ENCODE results near the gene RUSC2.
"Not testable (repeated sequence)": the region's sequence is repeated elsewhere in the genome, so short reads cannot be mapped to it uniquely, and the experiment has no call there.

The RUSC2 gene

GRCh38 chr9:35488566-35489312 is 1.2 kb upstream of the RUSC2 start:
- Histone ChIP-seq H3K27ac (replicated peaks) (no peak overlapping the region), H3K4me3 (replicated peaks; ENCODE audit: insufficient read depth, low read length) (no peak overlapping the region), H3K27me3 (ENCODE audit: insufficient read depth, poor library complexity, severe bottlenecking) (no peaks in the 10 kb centered on the region)
- DNase-seq (ENCODE audit: low read depth in 1 of 2, low spot score in 1 of 2): no peak
- no peak for TF ChIP-seq GABPA (IDR thresholded peaks at IDR 0.05; ENCODE audit: low read depth)
- TF ChIP-seq, protein P1, sequence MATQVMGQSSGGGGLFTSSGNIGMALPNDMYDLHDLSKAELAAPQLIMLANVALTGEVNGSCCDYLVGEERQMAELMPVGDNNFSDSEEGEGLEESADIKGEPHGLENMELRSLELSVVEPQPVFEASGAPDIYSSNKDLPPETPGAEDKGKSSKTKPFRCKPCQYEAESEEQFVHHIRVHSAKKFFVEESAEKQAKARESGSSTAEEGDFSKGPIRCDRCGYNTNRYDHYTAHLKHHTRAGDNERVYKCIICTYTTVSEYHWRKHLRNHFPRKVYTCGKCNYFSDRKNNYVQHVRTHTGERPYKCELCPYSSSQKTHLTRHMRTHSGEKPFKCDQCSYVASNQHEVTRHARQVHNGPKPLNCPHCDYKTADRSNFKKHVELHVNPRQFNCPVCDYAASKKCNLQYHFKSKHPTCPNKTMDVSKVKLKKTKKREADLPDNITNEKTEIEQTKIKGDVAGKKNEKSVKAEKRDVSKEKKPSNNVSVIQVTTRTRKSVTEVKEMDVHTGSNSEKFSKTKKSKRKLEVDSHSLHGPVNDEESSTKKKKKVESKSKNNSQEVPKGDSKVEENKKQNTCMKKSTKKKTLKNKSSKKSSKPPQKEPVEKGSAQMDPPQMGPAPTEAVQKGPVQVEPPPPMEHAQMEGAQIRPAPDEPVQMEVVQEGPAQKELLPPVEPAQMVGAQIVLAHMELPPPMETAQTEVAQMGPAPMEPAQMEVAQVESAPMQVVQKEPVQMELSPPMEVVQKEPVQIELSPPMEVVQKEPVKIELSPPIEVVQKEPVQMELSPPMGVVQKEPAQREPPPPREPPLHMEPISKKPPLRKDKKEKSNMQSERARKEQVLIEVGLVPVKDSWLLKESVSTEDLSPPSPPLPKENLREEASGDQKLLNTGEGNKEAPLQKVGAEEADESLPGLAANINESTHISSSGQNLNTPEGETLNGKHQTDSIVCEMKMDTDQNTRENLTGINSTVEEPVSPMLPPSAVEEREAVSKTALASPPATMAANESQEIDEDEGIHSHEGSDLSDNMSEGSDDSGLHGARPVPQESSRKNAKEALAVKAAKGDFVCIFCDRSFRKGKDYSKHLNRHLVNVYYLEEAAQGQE (IDR thresholded peaks at IDR 0.05; ENCODE audit: insufficient replicate concordance, low read depth): no peak
- TF ChIP-seq POLR2AphosphoS5 (IDR thresholded peaks at IDR 0.05; ENCODE audit: low read depth): no peak
- no peak for TF ChIP-seq CTCF (IDR thresholded peaks at IDR 0.05; ENCODE audit: insufficient read depth, low read length)
- no peak for TF ChIP-seq SPI1 (IDR thresholded peaks at IDR 0.05; ENCODE audit: borderline replicate concordance, low read depth)

- Histone ChIP-seq H3K27ac (replicated peaks) (no peak overlapping the region), H3K4me3 (replicated peaks; ENCODE audit: insufficient read depth, low read length) (peak overlapping the region; percentile 51), H3K27me3 (ENCODE audit: insufficient read depth, poor library complexity, severe bottlenecking) (no peaks in the 10 kb centered on the region)
- no peak for DNase-seq (ENCODE audit: low read depth in 1 of 2, low spot score in 1 of 2)
- no peak for TF ChIP-seq POLR2AphosphoS5 (IDR thresholded peaks at IDR 0.05; ENCODE audit: low read depth)
- TF ChIP-seq GABPA (IDR thresholded peaks at IDR 0.05; ENCODE audit: low read depth): no peak
- TF ChIP-seq SPI1 (IDR thresholded peaks at IDR 0.05; ENCODE audit: borderline replicate concordance, low read depth): no peak
- TF ChIP-seq CTCF (IDR thresholded peaks at IDR 0.05; ENCODE audit: insufficient read depth, low read length): no peak
Measured at GRCh38 chr9:35490155-35490909, 421 bp downstream of the RUSC2 start.

DNA sequence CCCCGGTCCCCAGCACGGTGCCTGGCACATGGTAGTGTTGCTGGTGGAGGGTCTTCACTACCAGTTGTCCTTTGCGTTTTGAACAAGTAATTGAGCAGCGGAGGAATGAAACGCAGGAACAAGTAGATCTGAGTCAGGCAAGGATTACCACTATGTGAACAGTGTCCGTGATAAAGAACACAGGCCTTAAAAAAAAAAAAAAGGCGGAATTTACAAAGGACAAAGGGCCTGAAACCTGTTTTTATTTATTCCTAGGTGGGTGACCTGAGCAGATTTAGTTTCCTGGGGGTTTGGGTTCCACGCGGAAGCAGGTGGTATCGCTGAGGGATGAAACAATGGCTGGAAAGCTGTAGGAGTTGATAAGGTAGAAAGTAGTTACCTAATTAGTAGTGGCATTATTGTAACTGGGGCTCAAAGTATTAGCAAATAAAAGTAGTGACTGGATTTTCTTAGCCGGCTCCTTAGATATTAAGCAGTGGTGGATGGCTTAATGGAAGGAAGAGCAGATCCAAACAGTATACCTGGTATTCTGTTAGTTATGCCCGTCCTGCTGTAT is 1.1 kb downstream of the RUSC2 start:
- Histone ChIP-seq H3K4me3 (replicated peaks; ENCODE audit: insufficient read depth, low read length) (no peak overlapping the region), H3K27me3 (ENCODE audit: insufficient read depth, poor library complexity, severe bottlenecking) (peaks cover 2% of the 10 kb centered on the region), H3K27ac (replicated peaks) (no peak overlapping the region)
- DNase-seq (ENCODE audit: low read depth in 1 of 2, low spot score in 1 of 2): no peak
- TF ChIP-seq, protein P1 (IDR thresholded peaks at IDR 0.05; ENCODE audit: insufficient replicate concordance, low read depth): no peak
- TF ChIP-seq SPI1 (IDR thresholded peaks at IDR 0.05; ENCODE audit: borderline replicate concordance, low read depth) (no peak), GABPA (IDR thresholded peaks at IDR 0.05; ENCODE audit: low read depth) (no peak), CTCF (IDR thresholded peaks at IDR 0.05; ENCODE audit: insufficient read depth, low read length) (no peak), POLR2AphosphoS5 (IDR thresholded peaks at IDR 0.05; ENCODE audit: low read depth) (no peak)

DNA sequence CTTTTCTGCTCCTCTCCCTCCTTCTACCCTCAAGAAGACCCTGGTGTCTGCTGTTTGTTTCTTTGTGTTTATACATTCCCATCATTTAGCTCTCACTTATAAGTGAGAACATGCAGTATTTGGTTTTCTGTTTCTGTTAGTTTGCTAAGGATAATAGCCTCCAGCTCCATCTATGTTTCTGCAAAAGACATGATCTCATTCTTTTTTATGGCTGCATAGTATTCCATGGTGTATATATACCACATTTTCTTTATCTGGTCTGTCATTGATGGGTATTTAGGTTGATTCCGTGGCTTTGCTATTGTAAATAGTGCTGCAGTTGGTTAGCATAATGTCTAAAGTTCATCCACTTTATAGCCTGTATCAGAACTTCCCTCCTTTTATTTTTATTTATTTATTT is 3.2 kb downstream of the RUSC2 start:
- not testable (repeated sequence) for H3K4me3 ChIP-seq (replicated peaks; ENCODE audit: insufficient read depth, low read length); DNase-seq (ENCODE audit: low read depth in 1 of 2, low spot score in 1 of 2); H3K27me3 ChIP-seq (ENCODE audit: insufficient read depth, poor library complexity, severe bottlenecking); H3K27ac ChIP-seq (replicated peaks)
